Measurements from ENCODE around the gene MICAL3. TPM values are rescaled to one million over a fixed set of nuclear protein-coding genes. Genes with fewer than 3 reads are reported as not detected.

The MICAL3 gene
- total and polyA plus RNA-seq, 9 of the 15 experiments (the other 6 are each of a cell fraction or from before 2014, with no cell fraction given), result 0.53 to 32.1 (median 12.3) TPM

- TF ChIP-seq HMBOX1 (IDR thresholded peaks at IDR 0.05) (no peak), MCM3 (IDR thresholded peaks at IDR 0.05) (no peak), NR2F6 (CRISPR knock-in tag; IDR thresholded peaks at IDR 0.05) (no peak), CHD2 (IDR thresholded peaks at IDR 0.05; ENCODE audit: low read depth, low read length) (no peak)
These were observed 187.2 kb downstream of the MICAL3 start (continued) for GRCh38 chr22:17836992-17837742.

GRCh38 chr22:17835256-17835655 is 189.1 kb downstream of the MICAL3 start:
- Histone ChIP-seq H3K9me1 (ENCODE audit: control insufficient read depth, insufficient read depth, low read length) (no peaks in the 10 kb centered on the region), H2AFZ (ENCODE audit: low read depth, low read length) (no peak overlapping the region), H3K27me3 (ENCODE audit: control insufficient read depth in 2 of 2, insufficient read depth in 2 of 2, low read length in 2 of 2) (no peaks in the 10 kb centered on the region), H3K9me3 (replicated peaks; ENCODE audit: control insufficient read depth, insufficient read depth, low read depth, low read length) (no peaks in the 10 kb centered on the region), H3K4me3 (no peak overlapping the region), H3K27ac (ENCODE audit: extremely low read depth, low read depth, low read length) (no peak overlapping the region), H3K79me2 (ENCODE audit: control insufficient read depth, insufficient read depth, low read length) (no peaks in the 10 kb centered on the region), H3K4me2 (ENCODE audit: insufficient read depth, low read length) (no peak overlapping the region), H4K20me1 (replicated peaks; ENCODE audit: control insufficient read depth, insufficient read depth, low read length) (peaks cover 17% of the 10 kb centered on the region; the same call in 1 of the 2 replicates), H3K9ac (ENCODE audit: insufficient read depth in 1 of 2, low read depth in 2 of 2, low read length in 2 of 2) (no peak overlapping the region), H3K36me3 (ENCODE audit: control insufficient read depth, insufficient read depth, low read length) (peaks cover 16% of the 10 kb centered on the region; the same call in 2 of the 3 replicates), H3K4me1 (replicated peaks in 1 of 2; ENCODE audit: control insufficient read depth in 2 of 2, insufficient read depth in 2 of 2, low read length in 2 of 2) (peaks cover 0 to 5% of the 10 kb centered on the region in 2 experiments; a peak in 1 of 5 replicates)
- intact Hi-C loops (cut with micrococcal nuclease) (loop anchor here (10.0 kb wide), 2 partner anchors 90 to 190 kb away; partner anchors contain the start of gene MICAL3), in situ Hi-C loops (cut with MboI) (no loop called here)
- ChIA-PET CTCF (ENCODE audit: low intra/inter-chr PET ratio) (no interaction called here), POLR2A (no interaction called here)
- ATAC-seq, result no peak
- BruUV-seq (replicated peaks), result no TSS peak
- no peak for DNase-seq (ENCODE audit: extremely low read depth in 1 of 4, low spot score in 3 of 4)
- 49% methylated on average over 6 of the region's 6 CpGs for WGBS (ENCODE audit: insufficient coverage, low coverage, missing lambda C conversion rate)
- no peak for FAIRE-seq
- TF ChIP-seq RFX5 (IDR thresholded peaks at IDR 0.05; ENCODE audit: low read depth, low read length) (no peak), TAF1 (IDR thresholded peaks at IDR 0.05; ENCODE audit: control insufficient read depth, extremely low read depth, insufficient read depth, low read length, severe bottlenecking) (no peak), CHD7 (IDR thresholded peaks at IDR 0.05; ENCODE audit: low read depth, low read length) (no peak)

Data from K562 (cell line).